GM10266 (cell line): ENCODE results near the gene ZNF322.

Experiments
- DNase-seq: peaks from one replicate; pipeline ENCODE4 v3.0.0; 2012; ENCODE audit errors: extremely low spot score
- CTCF ChIP-seq: IDR thresholded peaks from 2 replicates; pipeline ENCODE4 v1.5.1; 2012; ENCODE audit warnings: mild to moderate bottlenecking, low read depth; ENCODE audit not compliant: control insufficient read depth, insufficient read depth; ENCODE audit errors: missing control alignments

Gene ZNF322

GRCh38 chr6:26597389-26597766 lies 62.2 kb downstream of the ZNF322 start:
- TF ChIP-seq CTCF = no peak
- DNase-seq = no peak

DNA sequence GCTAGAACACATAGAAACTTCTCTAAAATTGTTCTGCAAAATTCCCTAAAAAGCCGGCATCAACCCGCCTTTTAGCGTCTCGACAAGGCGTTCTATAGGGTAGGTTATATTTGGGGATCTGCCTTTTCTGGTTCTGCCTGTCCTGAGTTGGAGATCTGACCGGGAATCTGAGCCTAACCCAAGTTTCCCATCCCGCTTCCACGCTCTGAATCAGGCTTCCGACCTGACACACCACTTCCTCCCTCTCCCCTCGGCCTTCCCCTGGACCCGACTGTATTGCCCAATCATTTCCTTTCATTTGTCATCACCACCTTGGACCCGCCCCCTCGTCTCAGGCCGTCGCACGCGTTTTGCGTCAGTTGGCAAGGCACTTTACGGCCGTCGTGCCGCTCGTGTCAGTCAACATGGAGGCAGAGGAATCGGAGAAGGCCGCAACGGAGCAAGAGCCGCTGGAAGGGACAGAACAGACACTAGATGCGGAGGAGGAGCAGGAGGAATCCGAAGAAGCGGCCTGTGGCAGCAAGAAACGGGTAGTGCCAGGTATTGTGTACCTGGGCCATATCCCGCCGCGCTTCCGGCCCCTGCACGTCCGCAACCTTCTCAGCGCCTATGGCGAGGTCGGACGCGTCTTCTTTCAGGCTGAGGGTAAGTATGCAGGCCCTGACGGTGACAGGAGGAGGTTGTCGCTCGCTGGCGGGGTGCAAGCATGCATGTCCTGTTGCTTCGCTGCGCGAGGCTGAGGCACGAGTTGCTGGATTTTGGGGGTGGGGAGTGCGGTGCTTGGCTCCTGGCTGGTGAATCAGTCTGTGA lies 62.8 kb downstream of the ZNF322 start, which contains the start of gene ABT1:
Gene ABT1, plus strand, starts transcription at position 375 of the 810 bp plus-strand sequence. Its CDS starts 30 bp downstream, at position 405.
- DNase-seq = peak; percentile 91
- no peak for TF ChIP-seq CTCF

GRCh38 chr6:26595669-26596269 lies 63.8 kb downstream of the ZNF322 start:
- peak; percentile 95 for TF ChIP-seq CTCF
- peak; percentile 70 for DNase-seq

DNA sequence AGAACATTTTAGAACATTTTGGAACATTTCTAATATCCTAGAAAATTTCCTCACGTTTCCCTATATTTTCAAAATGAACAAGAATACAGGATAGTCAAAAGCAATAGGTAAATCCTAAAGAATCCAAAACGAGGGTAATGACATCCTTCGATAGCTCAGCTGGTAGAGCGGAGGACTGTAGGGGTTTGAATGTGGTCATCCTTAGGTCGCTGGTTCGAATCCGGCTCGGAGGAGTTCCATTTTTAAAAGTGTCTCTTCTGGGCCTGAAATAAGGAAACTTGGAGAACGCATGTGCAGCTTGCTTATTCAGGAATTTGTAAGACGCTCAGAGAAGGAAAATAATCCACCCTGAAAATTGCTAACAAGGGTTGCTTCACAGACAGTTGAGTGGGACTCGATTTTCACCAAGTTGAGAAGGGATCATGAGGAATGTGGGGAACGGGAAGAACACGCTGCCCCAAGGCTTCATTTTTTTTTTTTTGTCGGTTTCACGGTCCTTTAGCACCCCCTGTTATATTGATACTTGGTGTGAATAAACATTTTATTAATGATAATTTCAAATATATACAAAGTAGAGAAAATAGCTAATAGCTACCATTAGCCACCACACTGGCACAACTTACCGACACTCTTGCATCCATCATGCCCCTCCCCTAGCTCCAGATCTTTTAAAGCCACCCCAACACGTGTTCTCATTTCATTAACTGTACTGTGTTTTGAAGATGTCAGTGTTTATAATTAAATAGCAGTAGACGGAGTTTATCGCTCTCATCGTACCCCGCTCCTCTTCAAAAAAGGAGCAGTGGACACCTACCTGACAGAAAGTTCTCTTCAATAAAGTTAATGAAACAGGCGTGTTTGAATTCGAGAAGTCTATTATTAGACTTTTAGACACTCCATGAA lies 64.6 kb downstream of the ZNF322 start:
- TF ChIP-seq CTCF = no peak

DNA sequence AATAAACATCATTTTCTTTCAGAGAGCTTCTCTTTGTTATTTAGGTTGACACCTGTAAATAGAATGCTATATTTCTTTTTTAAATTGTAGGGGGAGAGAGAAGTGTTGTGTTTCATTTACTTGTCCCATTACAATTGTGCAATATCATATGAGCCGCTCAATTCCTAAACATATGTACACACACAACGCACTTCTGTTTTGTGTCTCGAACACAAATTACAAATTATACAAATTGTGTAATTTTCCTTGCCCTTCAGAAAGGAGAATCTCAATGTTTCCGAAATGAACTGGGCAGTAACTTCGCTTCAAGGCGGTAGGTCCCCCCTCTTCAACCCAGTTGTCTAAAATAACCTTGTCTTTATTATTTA lies 65.4 kb downstream of the ZNF322 start:
- no peak for DNase-seq
- no peak for TF ChIP-seq CTCF

More for the DNA sequence above, 64.6 kb downstream of the ZNF322 start:
- no peak for DNase-seq

DNA sequence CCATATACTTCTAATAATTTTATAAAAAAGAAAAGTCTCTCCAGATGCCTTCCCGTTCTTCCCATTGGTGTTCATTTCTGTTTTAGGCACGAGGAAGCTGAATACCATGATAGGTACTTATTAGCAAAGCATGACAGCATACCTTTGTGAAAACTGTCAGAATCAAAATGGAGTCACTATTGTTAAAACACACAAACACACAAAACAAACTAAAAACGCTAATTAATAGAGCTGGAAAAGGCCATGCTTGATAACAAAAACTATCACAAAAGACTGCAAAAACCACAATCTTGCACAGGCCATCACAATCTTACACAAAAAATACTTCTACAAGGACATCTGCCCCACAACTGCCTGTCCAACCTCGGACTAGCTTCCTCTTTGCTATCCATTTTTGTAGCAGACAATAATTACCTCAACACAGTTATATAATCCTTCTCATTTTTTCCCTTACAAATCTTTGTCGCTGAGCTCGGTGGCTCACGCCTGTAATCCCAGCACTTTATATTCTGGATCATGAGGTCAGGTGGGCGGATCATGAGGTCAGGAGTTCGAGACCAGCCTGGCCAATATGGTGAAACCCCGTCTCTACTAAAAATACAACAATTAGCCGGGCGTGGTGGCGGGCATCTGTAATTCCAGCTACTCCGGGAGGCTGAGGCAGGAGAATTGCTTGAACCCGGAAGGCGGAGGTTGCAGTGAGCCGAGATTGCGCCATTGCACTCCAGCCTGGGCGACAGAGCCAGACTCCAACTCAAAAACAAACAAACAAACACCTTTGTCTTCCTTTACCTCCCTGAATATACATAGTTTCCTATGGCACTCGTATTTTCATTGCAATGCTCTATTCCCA lies 66.0 kb downstream of the ZNF322 start:
- no peak for DNase-seq
- no peak for TF ChIP-seq CTCF
